Uterus (tissue), 2 donors: ENCODE results near the gene STARD3NL.

Source experiments
- POLR2A ChIP-seq, 2 donors: fragments of 450-650 bp; IDR thresholded peaks; one replicate each; pipeline ENCODE4 v1.6.1; 2016; ENCODE audit warnings: antibody characterized with exemption in 2 of 2, mild to moderate bottlenecking in 1 of 2, moderate library complexity in 1 of 2
- TF ChIP-seq, protein P1 (sequence below), 4 experiments: fragments of 200-600 bp in 2 of 4; fragments of 450-650 bp in 2 of 4; sonication (generic) in 2 of 4; IDR thresholded peaks; one replicate each; pipeline ENCODE4 v1.5.1; 2016 to 2019; ENCODE audit warnings: antibody characterized with exemption in 4 of 4, mild to moderate bottlenecking in 2 of 4, moderate library complexity in 1 of 4

DNA sequence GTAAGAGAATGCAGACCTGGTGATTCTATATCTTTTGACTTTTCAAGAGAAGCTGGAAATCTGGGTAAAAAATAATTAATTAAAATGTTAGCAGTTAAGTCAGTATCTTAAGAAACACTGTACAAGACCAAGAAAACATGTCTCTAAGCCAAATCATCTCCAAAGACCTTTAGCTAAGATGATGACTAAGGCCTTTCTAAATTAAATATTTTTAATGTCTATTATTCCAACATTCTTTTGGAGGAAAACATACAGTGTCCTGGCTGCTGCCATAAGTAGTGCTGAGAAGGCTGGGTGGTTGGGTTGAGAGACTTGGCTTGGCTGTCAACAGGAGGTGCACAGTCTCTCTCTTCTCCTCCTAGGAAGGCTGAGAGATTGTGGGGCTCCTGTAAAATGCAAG lies 20.3 kb downstream of the STARD3NL start:
- TF ChIP-seq, protein P1, sequence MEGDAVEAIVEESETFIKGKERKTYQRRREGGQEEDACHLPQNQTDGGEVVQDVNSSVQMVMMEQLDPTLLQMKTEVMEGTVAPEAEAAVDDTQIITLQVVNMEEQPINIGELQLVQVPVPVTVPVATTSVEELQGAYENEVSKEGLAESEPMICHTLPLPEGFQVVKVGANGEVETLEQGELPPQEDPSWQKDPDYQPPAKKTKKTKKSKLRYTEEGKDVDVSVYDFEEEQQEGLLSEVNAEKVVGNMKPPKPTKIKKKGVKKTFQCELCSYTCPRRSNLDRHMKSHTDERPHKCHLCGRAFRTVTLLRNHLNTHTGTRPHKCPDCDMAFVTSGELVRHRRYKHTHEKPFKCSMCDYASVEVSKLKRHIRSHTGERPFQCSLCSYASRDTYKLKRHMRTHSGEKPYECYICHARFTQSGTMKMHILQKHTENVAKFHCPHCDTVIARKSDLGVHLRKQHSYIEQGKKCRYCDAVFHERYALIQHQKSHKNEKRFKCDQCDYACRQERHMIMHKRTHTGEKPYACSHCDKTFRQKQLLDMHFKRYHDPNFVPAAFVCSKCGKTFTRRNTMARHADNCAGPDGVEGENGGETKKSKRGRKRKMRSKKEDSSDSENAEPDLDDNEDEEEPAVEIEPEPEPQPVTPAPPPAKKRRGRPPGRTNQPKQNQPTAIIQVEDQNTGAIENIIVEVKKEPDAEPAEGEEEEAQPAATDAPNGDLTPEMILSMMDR (IDR thresholded peaks at IDR 0.05): no peak
- TF ChIP-seq POLR2A (IDR thresholded peaks at IDR 0.05): no peak
